Measurements from ENCODE around the gene PACRG. TPM values are rescaled to one million over a fixed set of nuclear protein-coding genes. Genes with fewer than 3 reads are reported as not detected.
A peak's percentile ranks its signal among the peaks of the same experiment; 100 is the strongest.

The PACRG gene
- total RNA-seq, 1 experiment from 2014 or later, result not detected

- no peak for DNase-seq
- Histone ChIP-seq H3K4me3 (no peak overlapping the region), H3K27me3 (no peaks in the 10 kb centered on the region), H3K27ac (no peak overlapping the region), H3K4me1 (no peaks in the 10 kb centered on the region), H3K9me3 (replicated peaks) (no peaks in the 10 kb centered on the region), H3K36me3 (no peaks in the 10 kb centered on the region)
Observed at GRCh38 chr6:162852840-162853577, 125.2 kb downstream of the PACRG start.

GRCh38 chr6:162854228-162854627 lies 126.5 kb downstream of the PACRG start:
- no peak for DNase-seq
- H3K27me3 ChIP-seq, result 0 out of 2 replicates have a peak, but pooled peaks cover 4% of the 10 kb centered on the region
- no peak overlapping the region for H3K27ac ChIP-seq
- no peaks in the 10 kb centered on the region for H3K36me3 ChIP-seq
- H3K4me3 ChIP-seq, result no peak overlapping the region
- H3K9me3 ChIP-seq (replicated peaks), result no peaks in the 10 kb centered on the region
- H3K4me1 ChIP-seq, result no peaks in the 10 kb centered on the region

GRCh38 chr6:162854734-162855191 lies 127.0 kb downstream of the PACRG start:
- DNase-seq, result no peak
- no peaks in the 10 kb centered on the region for H3K36me3 ChIP-seq

GRCh38 chr6:162856885-162857284 lies 129.1 kb downstream of the PACRG start:
- H3K36me3 ChIP-seq, result no peaks in the 10 kb centered on the region
- no peaks in the 10 kb centered on the region for H3K4me1 ChIP-seq
- H3K27me3 ChIP-seq, result 0 out of 2 replicates have a peak, but pooled peaks cover 4% of the 10 kb centered on the region
- peak; percentile 37 to 78 for DNase-seq
- peak overlapping the region; percentile 31 for H3K4me3 ChIP-seq
- H3K9me3 ChIP-seq (replicated peaks), result no peaks in the 10 kb centered on the region
- no peak overlapping the region for H3K27ac ChIP-seq

More at GRCh38 chr6:162854734-162855191, 127.0 kb downstream of the PACRG start:
- 0 out of 2 replicates have a peak, but pooled peaks cover 4% of the 10 kb centered on the region for H3K27me3 ChIP-seq
- no peak overlapping the region for H3K27ac ChIP-seq
- H3K4me1 ChIP-seq, result no peaks in the 10 kb centered on the region
- no peak overlapping the region for H3K4me3 ChIP-seq
- no peaks in the 10 kb centered on the region for H3K9me3 ChIP-seq (replicated peaks)

GRCh38 chr6:162857326-162857725 lies 129.6 kb downstream of the PACRG start:
- peak overlapping the region; percentile 31 for H3K4me3 ChIP-seq
- H3K27me3 ChIP-seq, result 0 out of 2 replicates have a peak, but pooled peaks cover 4% of the 10 kb centered on the region
- no peaks in the 10 kb centered on the region for H3K36me3 ChIP-seq
- no peaks in the 10 kb centered on the region for H3K9me3 ChIP-seq (replicated peaks)
- no peak overlapping the region for H3K27ac ChIP-seq
- H3K4me1 ChIP-seq, result no peaks in the 10 kb centered on the region
- DNase-seq, result no peak

DNA sequence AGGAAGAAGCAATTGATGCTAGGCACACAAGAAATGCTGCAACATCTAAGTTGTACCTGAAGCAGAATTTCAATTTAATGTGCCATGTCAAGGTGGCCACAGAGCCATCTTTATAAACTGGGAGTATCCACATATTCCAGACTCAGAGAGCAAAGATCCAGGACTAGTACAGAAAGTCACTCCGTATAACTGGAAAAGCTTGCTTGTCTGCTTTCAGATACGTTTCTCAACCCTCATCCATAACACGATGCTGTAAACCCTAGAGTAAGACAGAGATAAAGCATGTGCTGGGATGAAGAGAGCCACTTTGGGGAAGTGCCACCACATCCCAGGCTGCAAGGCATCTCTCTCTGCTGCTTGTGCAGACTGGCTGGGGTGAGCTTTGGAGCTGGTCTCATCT lies 134.7 kb downstream of the PACRG start:
- no peak overlapping the region for H3K4me3 ChIP-seq
- peaks cover 14% of the 10 kb centered on the region for H3K27me3 ChIP-seq
- no peaks in the 10 kb centered on the region for H3K36me3 ChIP-seq
- no peaks in the 10 kb centered on the region; the same call in 1 of the 2 replicates for H3K4me1 ChIP-seq
- no peaks in the 10 kb centered on the region for H3K9me3 ChIP-seq (replicated peaks)
- DNase-seq, result no peak
- H3K27ac ChIP-seq, result no peak overlapping the region

DNA sequence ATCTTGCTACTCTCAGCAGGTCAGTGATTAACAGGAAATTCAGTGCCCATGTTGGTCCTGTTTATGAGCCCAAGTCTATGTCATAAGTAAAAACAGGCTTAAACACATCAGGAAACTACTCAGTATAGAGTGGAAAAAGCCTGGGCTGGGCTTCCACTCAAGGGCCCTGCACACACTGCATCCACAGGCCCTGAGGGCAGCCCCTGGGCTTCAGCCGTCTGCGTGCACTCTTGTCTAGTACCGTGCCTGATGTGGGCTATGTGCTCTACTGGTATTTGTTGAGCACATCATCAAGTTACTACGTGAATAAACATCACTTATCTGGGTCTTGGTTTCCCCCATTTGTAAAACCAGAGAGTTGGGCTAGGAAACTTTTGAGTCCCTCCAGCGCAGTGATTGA lies 135.2 kb downstream of the PACRG start:
- Histone ChIP-seq H3K4me3 (no peak overlapping the region), H3K4me1 (no peaks in the 10 kb centered on the region; the same call in 1 of the 2 replicates), H3K36me3 (no peaks in the 10 kb centered on the region), H3K9me3 (replicated peaks) (no peaks in the 10 kb centered on the region), H3K27me3 (peaks cover 14% of the 10 kb centered on the region), H3K27ac (no peak overlapping the region)
- no peak for DNase-seq

DNA sequence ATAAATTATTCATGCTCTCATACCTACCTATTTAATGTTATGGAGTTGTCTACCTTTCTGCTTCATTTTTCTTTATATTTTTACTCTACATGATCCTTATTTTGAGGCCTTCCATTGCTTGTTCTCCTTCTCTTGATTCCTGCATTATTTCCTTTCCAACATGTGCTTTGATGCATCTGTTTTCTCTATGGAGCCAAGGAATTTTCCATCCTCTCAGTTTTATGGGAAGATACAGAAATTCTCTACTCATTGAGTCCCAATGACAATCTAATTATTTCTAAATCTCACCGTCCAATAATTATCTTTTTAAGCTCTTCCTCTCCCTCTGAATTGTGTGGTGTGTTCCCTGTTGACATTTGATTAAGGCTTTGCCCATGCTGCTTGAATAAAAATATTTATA lies 136.0 kb downstream of the PACRG start:
- peaks cover 11% of the 10 kb centered on the region for H3K27me3 ChIP-seq
- no peaks in the 10 kb centered on the region for H3K9me3 ChIP-seq (replicated peaks)
- no peak overlapping the region for H3K4me3 ChIP-seq
- H3K27ac ChIP-seq, result no peak overlapping the region
- no peaks in the 10 kb centered on the region for H3K36me3 ChIP-seq
- DNase-seq, result no peak
- H3K4me1 ChIP-seq, result no peaks in the 10 kb centered on the region; the same call in 1 of the 2 replicates

DNA sequence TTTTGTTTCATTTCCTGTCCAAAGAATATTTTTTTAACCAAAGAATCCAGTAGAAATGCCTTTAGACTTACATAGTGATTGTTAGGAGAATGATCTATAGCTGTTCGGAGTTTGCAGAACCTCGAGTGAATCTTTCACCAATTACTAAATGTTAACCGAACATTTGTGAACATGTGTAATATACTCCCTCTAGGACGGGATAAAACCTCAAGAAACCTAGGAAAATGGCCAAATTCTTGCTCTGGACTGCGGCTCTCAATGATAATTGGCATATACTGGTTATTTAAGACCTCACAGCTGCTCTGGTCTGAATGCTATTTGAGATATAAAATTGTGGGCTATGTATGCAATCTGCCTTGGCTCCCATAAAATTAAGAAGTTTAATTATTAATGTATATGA lies 137.1 kb downstream of the PACRG start:
- H3K27me3 ChIP-seq, result peaks cover 11% of the 10 kb centered on the region
- no peaks in the 10 kb centered on the region; the same call in 1 of the 2 replicates for H3K4me1 ChIP-seq
- no peaks in the 10 kb centered on the region for H3K9me3 ChIP-seq (replicated peaks)
- H3K4me3 ChIP-seq, result no peak overlapping the region
- peak in 1 of 2 experiments; percentile 34 for DNase-seq
- H3K36me3 ChIP-seq, result no peaks in the 10 kb centered on the region
- H3K27ac ChIP-seq, result no peak overlapping the region

DNA sequence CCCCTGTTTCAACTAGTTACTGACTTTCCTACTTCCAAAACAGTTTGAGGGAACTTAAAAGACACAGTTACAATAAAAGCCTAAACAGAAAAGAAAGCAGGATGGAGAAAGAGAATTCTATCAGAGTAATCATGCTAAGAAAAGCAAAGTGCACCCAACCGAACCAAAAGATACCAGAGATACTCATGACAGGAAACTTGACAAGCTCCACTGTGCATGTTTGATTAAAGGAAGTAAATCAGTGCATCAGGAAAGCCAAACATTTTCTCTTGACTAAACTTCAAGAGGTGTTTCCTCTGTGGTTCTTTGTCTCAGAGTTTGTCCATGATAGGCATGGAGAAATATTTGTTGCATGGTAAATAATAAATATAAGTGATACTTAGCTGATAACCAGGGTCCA lies 138.9 kb downstream of the PACRG start:
- H3K9me3 ChIP-seq (replicated peaks), result no peaks in the 10 kb centered on the region
- H3K27me3 ChIP-seq, result peaks cover 11% of the 10 kb centered on the region
- no peak overlapping the region for H3K27ac ChIP-seq
- no peak for DNase-seq
- no peaks in the 10 kb centered on the region; the same call in 1 of the 2 replicates for H3K4me1 ChIP-seq
- no peaks in the 10 kb centered on the region for H3K36me3 ChIP-seq
- no peak overlapping the region for H3K4me3 ChIP-seq

- no peak overlapping the region for H3K4me3 ChIP-seq
- H3K9me3 ChIP-seq (replicated peaks), result no peaks in the 10 kb centered on the region
- H3K27ac ChIP-seq, result no peak overlapping the region
- no peak for DNase-seq
- no peaks in the 10 kb centered on the region for H3K36me3 ChIP-seq
- H3K4me1 ChIP-seq, result no peaks in the 10 kb centered on the region; the same call in 1 of the 2 replicates
- peaks cover 11% of the 10 kb centered on the region for H3K27me3 ChIP-seq
Observed at GRCh38 chr6:162868397-162868796, 140.6 kb downstream of the PACRG start.

- Histone ChIP-seq H3K27ac (no peak overlapping the region), H3K36me3 (no peaks in the 10 kb centered on the region), H3K9me3 (replicated peaks) (no peaks in the 10 kb centered on the region), H3K27me3 (peaks cover 3% of the 10 kb centered on the region; the same call in 1 of the 2 replicates), H3K4me3 (no peak overlapping the region), H3K4me1 (no peaks in the 10 kb centered on the region)
- DNase-seq, result no peak
Observed at GRCh38 chr6:162871966-162872365, 144.2 kb downstream of the PACRG start.

DNA sequence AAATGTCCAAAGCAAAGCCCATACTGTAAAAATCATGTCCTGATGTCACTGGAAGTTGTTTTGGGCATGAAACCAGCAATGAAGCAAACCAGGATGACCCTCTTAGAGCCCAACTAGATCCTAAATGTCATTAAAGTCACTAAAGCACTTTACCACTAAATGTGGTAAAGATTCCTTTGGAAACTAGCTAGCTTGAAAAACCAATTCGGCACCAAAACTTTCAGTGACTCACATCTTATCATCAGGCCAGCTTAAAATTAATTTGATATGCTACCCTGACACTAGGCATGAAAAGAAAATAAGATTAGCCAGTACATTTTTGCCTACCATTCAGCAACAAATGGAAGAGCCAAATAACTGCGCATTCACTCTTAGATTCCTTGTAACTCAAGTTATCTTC lies 145.8 kb downstream of the PACRG start:
- DNase-seq, result peak in 1 of 2 experiments; percentile 20
- no peaks in the 10 kb centered on the region for H3K4me1 ChIP-seq
- no peaks in the 10 kb centered on the region for H3K36me3 ChIP-seq
- H3K27me3 ChIP-seq, result no peaks in the 10 kb centered on the region; the same call in 1 of the 2 replicates
- no peak overlapping the region for H3K4me3 ChIP-seq
- H3K27ac ChIP-seq, result peak overlapping the region; percentile 20; the same call in 1 of the 2 replicates
- no peaks in the 10 kb centered on the region for H3K9me3 ChIP-seq (replicated peaks)

- no peaks in the 10 kb centered on the region for H3K9me3 ChIP-seq (replicated peaks)
- DNase-seq, result no peak
- H3K4me1 ChIP-seq, result no peaks in the 10 kb centered on the region
- no peaks in the 10 kb centered on the region; the same call in 1 of the 2 replicates for H3K27me3 ChIP-seq
- H3K36me3 ChIP-seq, result no peaks in the 10 kb centered on the region
- H3K4me3 ChIP-seq, result no peak overlapping the region
- no peak overlapping the region for H3K27ac ChIP-seq
Observed at GRCh38 chr6:162875070-162875469, 147.3 kb downstream of the PACRG start.

GRCh38 chr6:162882801-162883481 lies 155.2 kb downstream of the PACRG start:
- DNase-seq, result no peak

More at GRCh38 chr6:162882801-162883481, 155.2 kb downstream of the PACRG start:
- Histone ChIP-seq H3K27ac (no peak overlapping the region), H3K9me3 (replicated peaks) (no peaks in the 10 kb centered on the region), H3K4me3 (no peak overlapping the region), H3K27me3 (no peaks in the 10 kb centered on the region), H3K4me1 (no peaks in the 10 kb centered on the region), H3K36me3 (no peaks in the 10 kb centered on the region)
